HL-60 (cell line): ENCODE measurements around the gene SNRNP48.

Experiments used
- DNase-seq, 2 experiments: peaks; one replicate each; pipeline ENCODE4 v3.0.0-alpha.2; 2010 to 2020; ENCODE audit warnings: low read depth in 1 of 2, low spot score in 1 of 2
- H3K27ac ChIP-seq: fragments of 250-450 bp; sonication (Bioruptor Pico); replicated peaks from 2 replicates; pipeline ENCODE4 v1.5.1; 2020; ENCODE audit warnings: mild to moderate bottlenecking, moderate library complexity
- H3K27me3 ChIP-seq: fragments of 250-450 bp; sonication (Bioruptor Pico); 2 replicates; pipeline ENCODE4 v1.5.1; 2021; ENCODE audit warnings: mild to moderate bottlenecking, moderate library complexity; ENCODE audit not compliant: insufficient read depth, poor library complexity, severe bottlenecking
- H3K4me3 ChIP-seq: replicated peaks from 2 replicates; pipeline ENCODE4 v1.5.1; 2011; ENCODE audit warnings: mild to moderate bottlenecking, control low read depth, low read length; ENCODE audit not compliant: insufficient read depth
- GABPA ChIP-seq: IDR thresholded peaks from 2 replicates; pipeline ENCODE4 v1.6.1; 2012; ENCODE audit warnings: low read depth
- POLR2AphosphoS5 ChIP-seq: IDR thresholded peaks from 2 replicates; pipeline ENCODE4 v1.6.1; 2012; ENCODE audit warnings: low read depth
- SPI1 ChIP-seq: IDR thresholded peaks from 2 replicates; pipeline ENCODE4 v1.6.1; 2012; ENCODE audit warnings: low read depth, mild to moderate bottlenecking, borderline replicate concordance
- TF ChIP-seq, protein P1 (sequence below): IDR thresholded peaks from one replicate; pipeline ENCODE4 v1.5.1; 2011; ENCODE audit warnings: low read length, control low read depth, inconsistent platforms; ENCODE audit not compliant: insufficient read depth
- TF ChIP-seq, protein P2 (sequence below): IDR thresholded peaks from 2 replicates; pipeline ENCODE4 v1.6.1; 2012; ENCODE audit warnings: low read depth; ENCODE audit not compliant: insufficient replicate concordance

The SNRNP48 gene

DNA sequence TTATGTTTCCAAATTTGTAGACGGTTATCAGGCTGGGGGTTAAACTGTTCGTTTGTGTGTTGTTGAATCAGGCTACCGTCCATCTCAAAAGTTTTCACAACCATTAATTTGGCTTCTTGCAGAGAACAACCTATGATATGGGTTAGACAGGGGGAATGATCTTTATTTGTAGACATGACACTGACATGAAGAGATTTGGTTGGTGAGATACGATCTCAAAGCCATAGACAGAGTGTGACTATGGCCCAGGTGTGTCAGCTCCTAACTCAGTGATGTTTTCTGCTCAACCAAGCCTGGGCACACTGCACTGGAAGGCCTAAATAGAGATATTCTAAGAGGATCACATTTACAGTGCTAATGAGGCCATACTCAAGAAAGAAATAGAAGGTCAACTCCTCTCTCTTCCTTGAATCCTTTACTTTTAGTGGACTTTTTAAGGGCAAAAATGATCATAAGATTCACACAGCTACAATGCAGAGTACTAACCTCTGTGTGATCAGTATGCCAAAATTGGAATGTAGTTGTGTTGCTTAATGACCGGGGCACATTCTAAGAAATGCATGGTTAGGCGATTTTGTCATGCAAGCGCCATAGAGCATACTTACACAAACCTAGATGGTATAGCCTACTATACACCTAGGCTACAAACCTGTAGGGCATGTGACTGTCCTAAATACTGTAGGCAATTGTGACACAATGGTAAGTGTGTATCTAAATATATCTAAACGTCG, 17.6 kb upstream of the SNRNP48 start:
- no peak for DNase-seq
- TF ChIP-seq, protein P1, sequence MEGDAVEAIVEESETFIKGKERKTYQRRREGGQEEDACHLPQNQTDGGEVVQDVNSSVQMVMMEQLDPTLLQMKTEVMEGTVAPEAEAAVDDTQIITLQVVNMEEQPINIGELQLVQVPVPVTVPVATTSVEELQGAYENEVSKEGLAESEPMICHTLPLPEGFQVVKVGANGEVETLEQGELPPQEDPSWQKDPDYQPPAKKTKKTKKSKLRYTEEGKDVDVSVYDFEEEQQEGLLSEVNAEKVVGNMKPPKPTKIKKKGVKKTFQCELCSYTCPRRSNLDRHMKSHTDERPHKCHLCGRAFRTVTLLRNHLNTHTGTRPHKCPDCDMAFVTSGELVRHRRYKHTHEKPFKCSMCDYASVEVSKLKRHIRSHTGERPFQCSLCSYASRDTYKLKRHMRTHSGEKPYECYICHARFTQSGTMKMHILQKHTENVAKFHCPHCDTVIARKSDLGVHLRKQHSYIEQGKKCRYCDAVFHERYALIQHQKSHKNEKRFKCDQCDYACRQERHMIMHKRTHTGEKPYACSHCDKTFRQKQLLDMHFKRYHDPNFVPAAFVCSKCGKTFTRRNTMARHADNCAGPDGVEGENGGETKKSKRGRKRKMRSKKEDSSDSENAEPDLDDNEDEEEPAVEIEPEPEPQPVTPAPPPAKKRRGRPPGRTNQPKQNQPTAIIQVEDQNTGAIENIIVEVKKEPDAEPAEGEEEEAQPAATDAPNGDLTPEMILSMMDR = no peak
- TF ChIP-seq SPI1 (no peak), POLR2AphosphoS5 (no peak), GABPA (no peak)
- TF ChIP-seq, protein P2, sequence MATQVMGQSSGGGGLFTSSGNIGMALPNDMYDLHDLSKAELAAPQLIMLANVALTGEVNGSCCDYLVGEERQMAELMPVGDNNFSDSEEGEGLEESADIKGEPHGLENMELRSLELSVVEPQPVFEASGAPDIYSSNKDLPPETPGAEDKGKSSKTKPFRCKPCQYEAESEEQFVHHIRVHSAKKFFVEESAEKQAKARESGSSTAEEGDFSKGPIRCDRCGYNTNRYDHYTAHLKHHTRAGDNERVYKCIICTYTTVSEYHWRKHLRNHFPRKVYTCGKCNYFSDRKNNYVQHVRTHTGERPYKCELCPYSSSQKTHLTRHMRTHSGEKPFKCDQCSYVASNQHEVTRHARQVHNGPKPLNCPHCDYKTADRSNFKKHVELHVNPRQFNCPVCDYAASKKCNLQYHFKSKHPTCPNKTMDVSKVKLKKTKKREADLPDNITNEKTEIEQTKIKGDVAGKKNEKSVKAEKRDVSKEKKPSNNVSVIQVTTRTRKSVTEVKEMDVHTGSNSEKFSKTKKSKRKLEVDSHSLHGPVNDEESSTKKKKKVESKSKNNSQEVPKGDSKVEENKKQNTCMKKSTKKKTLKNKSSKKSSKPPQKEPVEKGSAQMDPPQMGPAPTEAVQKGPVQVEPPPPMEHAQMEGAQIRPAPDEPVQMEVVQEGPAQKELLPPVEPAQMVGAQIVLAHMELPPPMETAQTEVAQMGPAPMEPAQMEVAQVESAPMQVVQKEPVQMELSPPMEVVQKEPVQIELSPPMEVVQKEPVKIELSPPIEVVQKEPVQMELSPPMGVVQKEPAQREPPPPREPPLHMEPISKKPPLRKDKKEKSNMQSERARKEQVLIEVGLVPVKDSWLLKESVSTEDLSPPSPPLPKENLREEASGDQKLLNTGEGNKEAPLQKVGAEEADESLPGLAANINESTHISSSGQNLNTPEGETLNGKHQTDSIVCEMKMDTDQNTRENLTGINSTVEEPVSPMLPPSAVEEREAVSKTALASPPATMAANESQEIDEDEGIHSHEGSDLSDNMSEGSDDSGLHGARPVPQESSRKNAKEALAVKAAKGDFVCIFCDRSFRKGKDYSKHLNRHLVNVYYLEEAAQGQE = no peak
- H3K27me3 ChIP-seq = no peaks in the 10 kb centered on the region
- no peak overlapping the region for H3K4me3 ChIP-seq
- H3K27ac ChIP-seq = no peak overlapping the region

DNA sequence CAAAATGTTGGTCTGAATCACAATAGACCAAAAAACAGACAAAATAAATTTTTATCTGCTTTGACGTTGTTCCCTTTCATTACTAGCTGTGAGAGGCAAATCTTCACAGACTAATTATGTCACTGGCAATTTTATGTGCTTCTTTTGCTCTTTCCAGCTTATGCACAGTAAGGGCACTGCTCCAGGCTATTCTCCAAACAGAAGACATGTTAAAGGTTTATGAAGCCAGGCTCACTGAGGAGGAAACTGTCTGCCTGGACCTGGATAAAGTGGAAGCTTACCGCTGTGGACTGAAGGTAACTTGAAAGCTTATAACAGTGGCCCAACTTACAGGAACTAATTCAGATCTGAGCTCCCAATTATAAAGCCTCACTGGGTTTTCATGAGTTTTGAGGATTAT, 15.5 kb upstream of the SNRNP48 start:
- H3K27ac ChIP-seq = no peak overlapping the region
- H3K4me3 ChIP-seq = no peak overlapping the region
- TF ChIP-seq, protein P2 = no peak
- TF ChIP-seq GABPA (no peak), SPI1 (no peak), POLR2AphosphoS5 (no peak)
- TF ChIP-seq, protein P1 = no peak
- no peaks in the 10 kb centered on the region for H3K27me3 ChIP-seq
- no peak for DNase-seq

DNA sequence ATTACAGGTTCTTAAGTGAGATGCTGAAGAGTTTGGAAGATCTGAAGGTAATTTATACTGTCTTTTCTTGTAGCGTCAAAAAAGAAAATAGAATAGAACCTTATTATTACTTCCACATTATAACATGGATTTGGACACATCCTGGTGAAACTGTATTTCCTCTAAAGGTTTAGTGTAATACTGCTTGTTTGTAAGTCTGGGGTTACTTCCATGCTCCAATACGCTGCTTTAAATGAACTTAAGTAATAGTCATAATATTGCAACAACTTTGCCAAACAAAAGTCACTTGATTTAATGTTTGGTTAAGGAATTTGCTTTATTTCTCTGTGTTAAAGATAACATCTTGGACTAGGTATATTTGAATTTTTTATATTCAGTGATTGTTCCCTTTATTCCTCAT, 11.5 kb upstream of the SNRNP48 start:
- H3K4me3 ChIP-seq = no peak overlapping the region
- no peak for TF ChIP-seq SPI1
- TF ChIP-seq, protein P1 = no peak
- no peak overlapping the region for H3K27ac ChIP-seq
- no peaks in the 10 kb centered on the region for H3K27me3 ChIP-seq
- DNase-seq = no peak

DNA sequence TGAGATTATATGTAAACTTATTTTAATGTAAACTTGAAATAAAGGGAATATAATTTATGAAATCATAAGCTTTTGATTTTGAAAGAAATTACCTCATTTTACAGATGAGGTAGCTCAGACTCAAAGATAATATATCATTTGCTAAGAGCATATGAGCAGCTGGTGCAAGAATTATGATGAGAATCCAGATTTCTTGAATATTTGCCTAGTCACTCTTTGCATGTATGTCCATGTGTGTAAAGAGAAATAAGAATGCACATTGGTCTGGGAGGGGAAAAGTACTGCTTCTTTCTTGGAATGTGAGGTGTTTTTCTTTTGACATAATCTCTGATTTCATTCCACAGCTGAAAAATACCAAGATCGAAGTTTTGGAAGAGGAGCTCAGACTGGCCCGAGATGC, 11.1 kb upstream of the SNRNP48 start:
- Histone ChIP-seq H3K27ac (no peak overlapping the region), H3K27me3 (no peaks in the 10 kb centered on the region), H3K4me3 (no peak overlapping the region)
- DNase-seq = no peak
- TF ChIP-seq GABPA = no peak
- no peak for TF ChIP-seq SPI1
- TF ChIP-seq, protein P2 = no peak
- no peak for TF ChIP-seq POLR2AphosphoS5
- TF ChIP-seq, protein P1 = no peak
